HG03196 (cell line): Measurements from ENCODE around the gene RAPGEF6.
"Not testable (repeated sequence)": the region's sequence is repeated elsewhere in the genome, so short reads cannot be mapped to it uniquely, and the experiment has no call there.

Experiments
- ATAC-seq: cut with Tn5 transposase; IDR thresholded peaks from one replicate; pipeline ENCODE4 v1.9.1; 2021; ENCODE audit not compliant: unreplicated experiment

The RAPGEF6 gene

GRCh38 chr5:131441184-131441583 lies 193.8 kb downstream of the RAPGEF6 start:
- no peak for ATAC-seq

GRCh38 chr5:131436081-131436480 lies 198.9 kb downstream of the RAPGEF6 start:
- no peak for ATAC-seq

DNA sequence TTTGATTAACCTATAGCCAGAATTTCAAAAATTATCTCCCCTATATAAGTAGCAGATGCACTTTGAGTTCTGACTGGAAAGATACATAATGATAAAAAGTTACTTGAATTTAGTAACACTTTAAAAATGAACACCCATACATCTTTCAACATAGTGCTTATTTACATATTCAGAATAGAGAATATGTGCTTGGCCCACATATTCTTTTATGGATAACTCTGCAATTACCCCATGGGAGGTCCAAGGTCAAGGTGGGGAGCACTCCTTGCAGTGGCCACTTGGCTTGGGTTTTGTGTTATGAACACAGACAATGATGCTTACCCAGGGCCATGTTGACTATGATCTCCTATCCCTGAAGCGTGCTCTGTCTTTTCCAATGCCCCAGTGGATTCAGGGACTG lies 201.9 kb downstream of the RAPGEF6 start:
- ATAC-seq = no peak

GRCh38 chr5:131431794-131432193 lies 203.2 kb downstream of the RAPGEF6 start:
- ATAC-seq = no peak

DNA sequence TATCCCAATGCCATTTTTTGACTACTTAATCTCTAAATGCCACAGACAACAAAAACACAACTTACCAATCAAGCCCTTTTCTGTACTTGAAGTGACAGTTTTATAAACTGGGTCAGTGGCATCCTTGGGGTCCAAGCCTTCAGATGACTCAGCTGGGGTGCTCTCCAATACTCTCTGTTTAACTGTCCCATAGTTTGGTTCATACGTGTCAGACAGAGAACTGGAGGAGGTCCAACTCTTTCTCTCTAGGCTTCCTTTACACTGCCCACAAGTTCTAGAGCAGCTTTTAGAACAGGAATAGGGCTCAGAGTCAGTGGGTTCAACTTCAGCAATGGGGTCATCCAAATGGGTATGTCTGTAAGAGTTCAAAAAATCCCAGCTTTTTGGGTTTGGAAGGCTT lies 204.2 kb downstream of the RAPGEF6 start:
- ATAC-seq = no peak

DNA sequence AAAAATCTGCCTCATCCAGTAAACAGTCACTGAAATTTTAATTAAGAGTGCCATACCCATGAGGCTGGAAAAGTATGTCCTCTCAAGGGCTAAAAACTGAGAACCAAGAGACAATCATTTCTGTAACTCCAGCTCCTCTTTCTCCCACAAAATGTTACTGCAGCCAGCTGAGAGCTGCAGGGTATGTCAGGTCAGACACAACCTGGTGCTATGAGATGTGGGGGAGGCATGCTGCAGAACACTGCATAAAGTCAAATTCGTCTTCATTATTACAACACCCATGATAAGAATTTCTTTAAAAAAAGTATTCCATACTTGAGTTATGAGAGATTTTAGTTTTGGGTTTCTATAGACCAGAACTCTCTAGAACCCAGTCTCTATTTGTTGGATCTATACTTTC lies 209.0 kb downstream of the RAPGEF6 start:
- no peak for ATAC-seq

DNA sequence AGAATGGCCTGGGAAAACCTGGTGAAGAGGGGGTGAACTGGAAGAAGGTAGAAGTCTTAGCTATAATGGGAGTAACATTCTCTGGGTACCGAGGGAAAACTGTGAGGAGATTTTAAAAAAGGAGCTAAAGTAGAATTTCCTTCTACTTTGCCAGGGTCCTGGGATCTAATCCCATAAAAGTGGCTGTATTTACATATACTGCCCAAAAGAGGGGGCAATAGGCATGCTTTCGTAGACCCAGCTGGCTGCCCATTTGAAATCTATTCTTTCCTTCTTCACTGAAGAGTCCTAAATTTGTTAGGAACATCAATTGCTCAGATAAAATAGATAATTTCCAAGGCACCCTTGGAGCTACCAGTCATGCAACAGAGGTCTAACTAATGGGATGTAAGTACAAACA lies 212.0 kb downstream of the RAPGEF6 start:
- no peak for ATAC-seq

DNA sequence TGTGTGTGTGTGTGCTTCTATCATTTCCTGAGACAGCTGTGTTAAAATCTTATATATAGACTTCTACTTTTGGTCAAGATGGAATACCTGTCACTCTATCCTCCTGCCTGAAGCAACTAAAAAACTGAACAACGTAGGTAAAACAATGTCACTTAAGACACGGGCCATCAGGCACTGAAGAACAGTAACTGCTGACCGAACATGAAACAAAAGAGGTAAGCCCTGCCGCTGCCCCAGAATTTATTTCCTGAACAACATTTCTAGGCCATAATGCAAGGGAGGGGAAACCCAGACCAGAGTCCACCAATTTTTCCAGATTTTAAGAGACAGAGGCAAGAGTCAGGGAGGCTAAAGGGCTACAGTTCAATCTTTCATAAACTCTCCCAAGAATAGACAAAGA lies 215.2 kb downstream of the RAPGEF6 start:
- ATAC-seq = no peak

DNA sequence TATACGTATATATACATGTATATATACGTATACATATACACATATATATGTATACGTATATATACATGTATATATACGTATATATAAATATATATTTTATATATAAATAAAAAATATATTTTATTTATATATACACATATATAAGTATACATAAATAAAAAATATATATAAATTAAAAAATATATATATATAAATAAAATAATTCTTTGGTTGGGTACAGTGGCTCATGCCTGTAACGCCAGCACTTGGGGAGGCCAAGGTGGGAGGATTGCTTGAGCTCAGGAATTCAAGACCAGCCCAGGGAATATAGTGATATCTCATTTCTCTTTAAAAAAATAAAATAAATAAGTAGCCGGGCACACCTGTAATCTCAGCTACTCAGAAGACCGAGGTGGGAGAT lies 216.2 kb downstream of the RAPGEF6 start:
- no peak for ATAC-seq

GRCh38 chr5:131417240-131417869 lies 217.7 kb downstream of the RAPGEF6 start:
- peak; percentile 35 for ATAC-seq

DNA sequence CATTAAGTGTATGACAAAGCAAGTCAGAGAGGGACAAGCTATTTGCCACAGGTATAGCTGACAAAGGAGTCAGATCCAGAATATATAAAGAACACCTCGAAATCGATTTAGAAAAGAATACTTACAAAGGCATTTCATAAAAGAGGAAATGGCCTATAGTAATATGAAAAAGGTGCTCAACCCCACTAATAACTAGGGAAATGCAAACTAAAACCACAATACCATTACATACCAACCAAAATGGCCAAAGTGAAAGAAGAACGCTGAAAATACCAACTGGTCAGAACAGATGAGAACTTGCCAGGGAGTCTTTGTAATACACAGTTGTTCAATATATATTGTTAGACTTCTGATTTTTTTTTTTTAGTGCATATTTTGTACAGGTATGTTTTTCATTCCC lies 218.3 kb downstream of the RAPGEF6 start:
- peak; percentile 70 for ATAC-seq

DNA sequence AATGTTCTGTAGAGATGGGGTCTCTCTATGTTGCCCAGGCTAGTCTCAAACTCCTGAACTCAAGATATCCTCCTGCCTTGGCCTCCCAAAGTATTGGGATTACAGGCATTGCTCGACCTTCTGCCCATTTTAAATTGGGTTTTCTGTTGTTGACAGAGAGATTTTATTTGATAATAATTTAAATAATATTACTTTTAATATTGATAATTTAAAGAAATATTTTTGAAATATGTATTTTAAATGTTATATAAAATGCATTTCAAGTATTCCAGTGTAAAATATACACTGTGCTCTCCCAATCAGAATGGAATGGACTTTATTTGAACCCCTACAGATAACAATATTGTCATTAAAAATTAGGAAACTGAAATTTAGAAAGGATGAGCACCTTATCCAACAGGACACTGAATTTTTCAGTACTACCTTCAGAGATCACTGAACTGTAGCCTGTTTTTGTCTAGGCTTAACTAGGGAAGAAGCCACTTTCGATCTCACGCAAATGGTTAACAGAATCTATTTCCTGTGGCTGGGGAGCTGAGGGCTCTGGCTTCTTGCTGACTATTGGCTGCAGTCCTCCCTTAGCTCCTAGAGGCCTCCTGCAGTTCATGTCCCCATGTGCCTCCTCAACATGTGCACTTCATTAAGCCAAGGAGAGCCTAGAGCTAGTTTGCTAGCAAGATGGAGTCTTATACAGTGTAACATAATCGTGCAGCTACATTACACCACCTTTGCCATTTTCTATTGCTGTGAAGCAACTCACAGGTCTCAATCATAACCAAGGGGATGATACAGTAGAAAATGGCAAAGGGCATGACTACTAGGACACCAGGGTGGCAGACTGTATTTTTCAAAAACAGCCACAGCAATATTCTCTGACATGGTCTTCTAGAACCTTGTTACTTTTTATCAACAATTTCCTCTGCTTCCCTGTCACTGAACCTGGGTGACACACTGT lies 221.1 kb downstream of the RAPGEF6 start:
- ATAC-seq = peak; percentile 76

DNA sequence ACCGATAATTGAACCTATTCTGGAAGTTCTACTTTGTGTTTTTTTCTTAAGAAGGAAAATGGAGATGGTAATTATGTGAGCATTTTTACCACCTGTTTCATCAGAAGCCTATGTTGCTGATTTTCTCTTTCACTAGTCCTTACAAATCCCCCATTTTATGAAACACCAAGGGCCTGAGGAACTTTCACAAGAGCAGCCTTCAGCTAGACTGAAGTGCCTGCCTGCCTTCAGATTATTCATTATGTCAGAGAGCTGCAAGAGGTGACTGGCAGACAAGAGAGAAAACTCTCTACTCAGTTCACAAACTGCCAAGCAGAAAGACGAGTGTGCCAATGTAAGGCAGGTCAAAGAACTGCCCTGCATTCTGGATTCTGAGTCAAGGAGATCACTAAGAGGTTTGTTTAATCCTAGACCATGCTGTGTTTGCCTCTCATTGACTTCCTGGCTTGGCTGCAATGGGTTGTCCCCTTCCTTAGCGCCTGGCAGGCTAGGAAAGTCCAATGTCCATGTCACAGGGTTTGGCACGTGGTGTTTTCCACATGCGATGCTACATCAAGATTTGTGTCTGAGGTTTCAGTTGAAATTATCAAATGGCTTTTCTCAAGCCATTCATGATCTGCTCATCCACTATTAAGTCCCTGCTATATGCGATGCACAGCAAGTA lies 227.9 kb downstream of the RAPGEF6 start:
- no peak for ATAC-seq

DNA sequence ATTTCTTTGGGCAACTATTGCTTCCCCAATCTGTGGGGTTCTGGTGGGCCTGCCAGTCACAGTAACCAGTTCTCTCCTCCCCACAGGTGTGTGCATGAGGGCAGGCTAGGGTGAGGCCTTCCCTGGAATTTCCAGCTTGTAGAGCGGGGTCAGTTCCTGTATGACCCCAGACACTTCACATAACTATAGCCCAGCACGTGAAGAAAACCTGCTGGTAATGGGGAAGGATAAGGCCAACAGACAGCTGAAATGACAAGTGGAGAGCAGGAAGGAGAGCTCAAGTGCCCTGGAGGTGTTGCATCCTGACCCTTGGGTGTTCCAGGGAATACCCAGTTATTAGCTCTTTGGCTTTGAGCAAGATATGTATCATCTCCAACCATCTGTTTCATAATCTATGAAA lies 229.0 kb downstream of the RAPGEF6 start:
- no peak for ATAC-seq

GRCh38 chr5:131405674-131406073 lies 229.4 kb downstream of the RAPGEF6 start:
- no peak for ATAC-seq

DNA sequence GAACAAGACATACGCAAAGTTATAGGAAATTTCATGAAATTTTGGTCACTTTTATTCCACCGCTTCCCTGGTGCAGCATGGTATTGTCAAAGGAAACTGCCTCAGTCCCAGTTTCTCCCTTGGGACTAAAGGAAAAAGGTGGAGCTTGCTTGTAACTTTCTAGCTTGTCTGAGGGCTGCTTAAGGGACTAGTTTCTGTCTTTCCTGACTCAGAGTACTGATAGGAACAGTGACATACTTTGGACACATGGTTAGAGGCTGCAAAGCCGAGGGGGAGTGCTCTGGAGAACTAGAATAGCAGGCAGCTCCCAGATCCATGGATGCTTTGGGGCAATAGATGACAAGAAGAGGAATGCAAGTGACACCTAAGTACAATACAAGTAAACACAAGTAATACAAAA lies 234.4 kb downstream of the RAPGEF6 start:
- no peak for ATAC-seq

GRCh38 chr5:131399007-131399406 lies 236.0 kb downstream of the RAPGEF6 start:
- ATAC-seq = not testable (repeated sequence)

DNA sequence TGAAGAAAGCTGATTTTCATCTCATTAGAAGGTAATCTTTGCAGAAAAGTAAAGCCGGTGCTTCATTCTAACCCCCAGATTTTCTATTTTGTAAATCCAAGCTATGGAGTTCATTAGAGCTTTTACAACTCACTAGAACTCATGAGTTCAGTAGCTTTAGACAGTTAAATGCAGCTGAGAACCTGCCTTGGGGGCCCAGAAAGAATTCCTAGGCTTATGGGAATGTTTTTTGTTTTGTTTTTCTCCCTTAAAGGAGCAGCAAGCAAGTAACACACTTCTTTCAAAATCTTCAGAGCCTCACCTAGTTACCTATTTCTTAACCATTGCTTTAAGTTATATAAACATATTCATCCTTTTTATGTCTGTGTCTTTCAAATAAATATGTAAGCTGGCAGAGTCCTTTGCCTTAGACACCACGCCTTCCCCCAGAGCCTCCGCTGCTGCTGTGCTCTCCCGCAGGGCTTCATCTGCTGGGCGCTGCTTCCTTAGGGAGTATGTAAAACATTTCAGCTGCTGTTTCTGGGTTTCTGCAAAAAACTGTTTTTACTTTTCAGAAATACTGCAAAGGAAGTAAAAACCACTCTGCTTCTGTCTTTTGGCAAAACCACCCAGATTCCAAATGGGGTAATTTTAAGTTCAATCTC lies 238.3 kb downstream of the RAPGEF6 start:
- no peak for ATAC-seq

DNA sequence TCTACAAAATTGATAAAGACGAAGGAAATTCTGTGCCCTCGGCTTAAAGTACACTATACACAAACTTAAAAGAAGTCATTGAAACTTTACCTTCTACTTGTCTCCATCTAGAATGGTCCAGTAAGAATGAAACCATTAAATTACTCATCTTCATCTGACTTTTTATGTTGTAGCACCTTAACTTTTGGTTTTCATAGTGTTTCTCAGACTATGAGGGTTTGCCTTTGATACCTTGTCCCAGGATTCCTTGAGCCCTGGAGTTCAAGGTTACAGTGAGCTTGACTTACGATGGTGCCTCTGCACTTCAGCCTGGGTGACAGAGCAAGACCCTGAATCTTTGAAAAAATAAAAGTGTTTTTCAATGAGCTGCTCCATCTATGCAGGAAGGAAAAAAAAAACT lies 239.0 kb downstream of the RAPGEF6 start:
- peak; percentile 83 for ATAC-seq

- peak; percentile 74 for ATAC-seq
These were observed 240.9 kb downstream of the RAPGEF6 start for GRCh38 chr5:131394128-131394527.

GRCh38 chr5:131393498-131393968 lies 241.5 kb downstream of the RAPGEF6 start:
- no peak for ATAC-seq
